ENCODE data around the gene PICALM.

PICALM gene, protein sequence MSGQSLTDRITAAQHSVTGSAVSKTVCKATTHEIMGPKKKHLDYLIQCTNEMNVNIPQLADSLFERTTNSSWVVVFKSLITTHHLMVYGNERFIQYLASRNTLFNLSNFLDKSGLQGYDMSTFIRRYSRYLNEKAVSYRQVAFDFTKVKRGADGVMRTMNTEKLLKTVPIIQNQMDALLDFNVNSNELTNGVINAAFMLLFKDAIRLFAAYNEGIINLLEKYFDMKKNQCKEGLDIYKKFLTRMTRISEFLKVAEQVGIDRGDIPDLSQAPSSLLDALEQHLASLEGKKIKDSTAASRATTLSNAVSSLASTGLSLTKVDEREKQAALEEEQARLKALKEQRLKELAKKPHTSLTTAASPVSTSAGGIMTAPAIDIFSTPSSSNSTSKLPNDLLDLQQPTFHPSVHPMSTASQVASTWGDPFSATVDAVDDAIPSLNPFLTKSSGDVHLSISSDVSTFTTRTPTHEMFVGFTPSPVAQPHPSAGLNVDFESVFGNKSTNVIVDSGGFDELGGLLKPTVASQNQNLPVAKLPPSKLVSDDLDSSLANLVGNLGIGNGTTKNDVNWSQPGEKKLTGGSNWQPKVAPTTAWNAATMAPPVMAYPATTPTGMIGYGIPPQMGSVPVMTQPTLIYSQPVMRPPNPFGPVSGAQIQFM

DNA sequence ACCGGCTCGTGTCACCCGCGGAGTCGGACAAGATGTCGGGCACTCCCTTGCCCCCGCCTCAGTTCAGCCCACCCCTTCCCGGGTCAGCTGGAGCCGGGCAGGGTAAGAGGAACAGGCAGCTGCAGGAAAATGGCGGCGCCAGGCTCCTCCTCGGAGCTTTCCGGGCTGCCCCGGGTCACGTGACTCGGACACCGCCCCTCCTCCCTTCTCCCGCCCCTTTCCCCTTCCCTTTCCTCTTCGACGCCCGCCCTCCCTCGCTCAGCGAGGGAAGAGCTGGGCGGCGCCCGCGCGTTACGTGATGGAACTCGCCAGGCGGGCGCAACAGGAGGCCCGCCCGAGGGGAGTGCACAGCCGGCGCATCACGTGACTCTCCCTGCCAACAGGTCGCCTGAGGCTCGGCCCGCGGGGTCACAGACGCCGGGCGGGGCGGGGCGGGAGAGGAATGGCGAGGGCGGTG, at the start of gene PICALM:
Gene PICALM (minus strand): TSS at position 134 of the 457 bp plus-strand sequence. CDS start 304 bp downstream, outside the sequence.
- DNase-seq (ENCODE audit: low read depth), result peak; percentile 95
- no peak for TF ChIP-seq CTCF (IDR thresholded peaks at IDR 0.05; ENCODE audit: low read depth, low read length, missing control alignments)
- peak within 1 kb of the TSS; percentile 76 for H3K4me3 ChIP-seq (ENCODE audit: low read depth, low read length)

DNA sequence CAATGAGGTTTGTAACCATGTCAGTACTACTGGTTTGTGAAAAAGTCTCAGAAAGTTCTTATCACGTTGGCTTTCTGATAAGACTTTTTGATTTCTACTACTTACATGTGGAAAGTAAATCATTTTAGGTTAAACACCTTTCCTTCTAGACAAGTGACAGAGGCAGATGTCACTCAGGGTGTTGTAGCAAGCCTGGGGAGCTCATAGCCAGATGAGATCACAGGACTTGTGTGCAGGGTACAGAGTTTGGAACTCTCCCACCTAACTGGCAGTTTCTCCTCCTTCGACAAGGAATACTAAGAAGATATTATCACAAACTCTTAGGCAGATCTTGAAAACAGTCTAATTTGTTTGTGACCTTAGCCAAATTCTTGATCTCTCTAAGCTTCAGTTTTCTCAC, 49.4 kb upstream of the PICALM start:
- no peak for TF ChIP-seq CTCF (IDR thresholded peaks at IDR 0.05; ENCODE audit: low read depth, low read length, missing control alignments)
- no peak overlapping the region for H3K4me3 ChIP-seq (ENCODE audit: low read depth, low read length)
- no peak for DNase-seq (ENCODE audit: low read depth)

DNA sequence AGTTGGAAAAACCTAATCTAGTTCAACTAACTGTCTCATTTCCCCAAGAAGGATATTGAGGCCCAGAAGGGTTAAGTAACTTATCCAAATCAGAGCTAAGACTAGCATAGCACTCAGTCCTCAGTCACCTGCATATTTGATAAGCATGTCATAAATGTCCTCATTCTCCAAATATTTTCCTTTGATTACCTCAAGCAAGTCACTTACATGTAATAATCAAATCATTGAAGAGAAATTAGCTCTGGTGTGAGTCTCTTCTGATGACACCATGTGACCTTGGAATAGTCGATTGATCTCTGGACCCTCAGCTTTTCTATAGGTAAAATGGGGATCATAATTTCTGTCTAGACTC, 48.8 kb upstream of the PICALM start:
- H3K4me3 ChIP-seq (ENCODE audit: low read depth, low read length), result no peak overlapping the region
- no peak for TF ChIP-seq CTCF (IDR thresholded peaks at IDR 0.05; ENCODE audit: low read depth, low read length, missing control alignments)
- DNase-seq (ENCODE audit: low read depth), result no peak

DNA sequence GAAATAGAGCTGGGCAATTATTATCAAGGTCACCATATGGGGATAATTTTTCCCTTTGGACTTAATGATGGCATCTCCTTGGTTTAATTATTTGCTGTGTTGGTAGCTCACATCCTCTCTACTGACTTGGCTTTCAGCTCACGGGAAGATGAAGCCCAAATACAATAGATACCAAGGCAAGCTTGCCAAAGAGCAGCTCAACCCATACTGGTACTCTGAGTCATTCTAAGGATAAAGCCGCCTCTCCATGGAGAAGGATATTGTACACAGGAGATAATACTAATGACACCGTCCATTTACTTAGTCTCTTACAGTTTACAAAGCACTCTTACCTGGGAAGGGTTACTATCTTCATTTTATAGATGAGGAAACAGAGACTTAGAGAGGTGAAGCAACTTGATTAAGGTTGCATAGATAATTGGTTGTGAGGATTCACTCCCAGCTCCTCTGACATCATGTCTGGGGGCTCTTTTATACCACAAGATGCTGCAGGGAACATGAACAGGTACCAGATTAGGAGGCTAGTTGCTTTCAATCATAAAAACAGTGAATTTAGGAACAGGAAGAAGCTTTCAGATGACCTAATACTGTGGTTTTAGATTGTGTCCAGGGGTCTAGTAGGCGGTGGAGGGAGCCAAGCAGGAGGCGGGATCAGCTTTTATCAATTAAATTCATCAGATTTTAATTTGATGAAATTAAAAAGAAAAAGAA, 48.3 kb upstream of the PICALM start:
- H3K4me3 ChIP-seq (ENCODE audit: low read depth, low read length), result no peak overlapping the region
- DNase-seq (ENCODE audit: low read depth), result no peak
- no peak for TF ChIP-seq CTCF (IDR thresholded peaks at IDR 0.05; ENCODE audit: low read depth, low read length, missing control alignments)

GRCh38 chr11:86116386-86116726, 47.5 kb upstream of the PICALM start:
- TF ChIP-seq CTCF (IDR thresholded peaks at IDR 0.05; ENCODE audit: low read depth, low read length, missing control alignments), result no peak
- H3K4me3 ChIP-seq (ENCODE audit: low read depth, low read length), result no peak overlapping the region
- DNase-seq (ENCODE audit: low read depth), result peak; percentile 43

- H3K4me3 ChIP-seq (ENCODE audit: low read depth, low read length), result no peak overlapping the region
- no peak for DNase-seq (ENCODE audit: low read depth)
- TF ChIP-seq CTCF (IDR thresholded peaks at IDR 0.05; ENCODE audit: low read depth, low read length, missing control alignments), result no peak
Observed at GRCh38 chr11:86115542-86116385, 46.9 kb upstream of the PICALM start.

Measured in GM12864 (cell line).